NCI-H2196 treated with DMSO at 0.1 percent for 48 hours (cell line): ENCODE data around the gene ABCD1.

Experiments
- DNase-seq: peaks from one replicate; lab custom pipeline; 2025; ENCODE audit not compliant: unreplicated experiment; lab: John Stamatoyannopoulos, UW

Gene ABCD1

DNA sequence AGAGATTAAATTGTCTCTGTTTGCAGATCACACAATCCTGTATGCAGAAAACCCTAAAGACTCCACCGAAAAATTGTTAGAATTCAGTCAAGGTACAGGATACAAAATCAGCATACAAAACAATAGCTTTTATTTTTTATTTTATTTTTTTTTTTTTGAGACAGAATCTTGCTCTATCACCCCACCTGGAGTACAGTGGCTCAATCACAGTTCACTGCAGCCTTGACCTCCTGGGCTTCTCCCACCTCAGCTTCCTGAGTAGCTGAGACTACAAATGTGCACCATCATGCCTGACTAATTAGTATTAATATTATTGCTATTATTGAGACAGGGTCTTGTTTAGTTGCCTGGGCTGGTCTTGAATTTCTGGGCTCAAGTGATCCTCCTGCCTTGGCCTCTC lies 30.5 kb downstream of the ABCD1 start:
- DNase-seq: no peak

GRCh38 chrX:153761863-153762262 lies 37.2 kb downstream of the ABCD1 start:
- no peak for DNase-seq

DNA sequence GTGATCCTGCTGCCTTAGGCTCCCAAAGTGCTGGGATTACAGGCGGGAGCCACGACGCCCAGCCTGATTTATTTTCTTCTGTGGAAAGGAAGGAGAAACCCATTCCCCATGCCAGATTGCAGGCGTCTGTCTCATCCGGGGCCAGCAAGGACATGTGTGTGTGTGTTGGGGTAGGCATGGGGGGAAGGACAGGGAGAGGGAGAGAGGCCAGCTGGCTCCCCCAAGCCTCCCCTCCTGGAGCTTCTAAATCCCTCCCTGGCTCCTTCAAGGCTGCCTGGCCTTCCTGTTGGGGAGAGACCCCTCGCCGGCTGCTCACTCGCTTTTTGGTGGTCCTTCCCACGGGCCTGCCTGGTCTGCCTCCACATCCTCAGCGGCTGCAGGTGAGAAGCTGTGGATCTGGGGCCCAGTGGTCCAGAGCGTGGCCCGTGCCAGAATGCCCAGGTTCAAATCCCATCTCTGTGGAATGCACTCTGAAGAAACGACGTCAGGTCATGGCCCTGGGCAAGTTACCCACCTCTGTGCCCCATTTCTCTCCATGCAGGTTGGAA lies 38.0 kb downstream of the ABCD1 start:
- DNase-seq: no peak

- no peak for DNase-seq
Measured at GRCh38 chrX:153763298-153763932, 38.8 kb downstream of the ABCD1 start.

- peak; percentile 51 for DNase-seq
Measured at GRCh38 chrX:153763989-153764755, 39.5 kb downstream of the ABCD1 start, which contains the start of gene PLXNB3. Gene PLXNB3 (plus strand): TSS chrX:153764249. CDS start chrX:153765536, 1,287 bp downstream.

GRCh38 chrX:153764786-153765137 lies 40.1 kb downstream of the ABCD1 start:
- DNase-seq: no peak

DNA sequence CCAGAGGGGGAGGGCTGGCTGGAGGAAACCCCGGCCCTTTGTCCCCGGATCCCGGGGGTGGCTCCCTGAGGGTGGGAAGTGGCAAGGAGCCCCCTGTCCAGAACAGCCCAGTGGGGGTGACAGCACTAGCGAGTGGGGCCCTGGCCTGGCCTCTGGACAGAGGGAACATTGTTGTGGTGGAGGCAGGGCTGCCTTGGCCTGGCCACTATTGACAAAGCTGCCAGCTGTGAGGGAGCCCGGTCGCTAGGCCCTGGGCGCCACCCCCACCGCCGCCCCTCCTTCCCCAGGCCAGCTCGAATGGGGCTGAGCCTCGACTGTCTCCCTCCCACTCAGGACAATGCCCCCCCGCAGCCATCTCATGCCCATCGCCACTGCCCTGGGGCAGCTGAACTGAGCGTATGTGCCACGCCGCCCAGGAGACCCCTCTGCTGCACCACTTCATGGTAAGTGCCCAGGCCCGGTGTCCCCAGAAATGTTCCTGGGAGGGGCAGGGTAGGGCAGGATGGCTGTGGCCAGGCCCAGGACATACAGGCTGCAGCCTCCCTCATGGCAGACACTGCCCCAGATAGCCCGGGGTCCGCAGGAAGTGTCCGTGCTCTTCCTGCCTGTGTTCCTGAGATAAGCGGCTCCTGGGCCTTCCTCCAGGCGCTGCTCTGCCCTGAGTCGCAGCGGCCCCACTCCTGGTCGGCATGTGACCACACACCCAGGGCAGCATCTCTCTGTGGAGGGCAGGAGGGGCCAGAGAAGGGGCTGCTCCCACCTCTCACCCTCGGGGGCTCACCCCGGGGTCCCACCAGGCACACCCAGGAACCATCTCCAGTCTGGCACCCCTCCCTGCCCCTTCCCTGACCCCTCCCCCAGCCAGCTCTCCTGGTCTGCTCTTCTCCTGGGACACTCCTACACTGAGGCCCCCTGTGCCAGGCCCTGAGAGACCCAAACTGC lies 40.8 kb downstream of the ABCD1 start:
- no peak for DNase-seq

- no peak for DNase-seq
Measured at GRCh38 chrX:153766098-153766817, 41.6 kb downstream of the ABCD1 start.

DNA sequence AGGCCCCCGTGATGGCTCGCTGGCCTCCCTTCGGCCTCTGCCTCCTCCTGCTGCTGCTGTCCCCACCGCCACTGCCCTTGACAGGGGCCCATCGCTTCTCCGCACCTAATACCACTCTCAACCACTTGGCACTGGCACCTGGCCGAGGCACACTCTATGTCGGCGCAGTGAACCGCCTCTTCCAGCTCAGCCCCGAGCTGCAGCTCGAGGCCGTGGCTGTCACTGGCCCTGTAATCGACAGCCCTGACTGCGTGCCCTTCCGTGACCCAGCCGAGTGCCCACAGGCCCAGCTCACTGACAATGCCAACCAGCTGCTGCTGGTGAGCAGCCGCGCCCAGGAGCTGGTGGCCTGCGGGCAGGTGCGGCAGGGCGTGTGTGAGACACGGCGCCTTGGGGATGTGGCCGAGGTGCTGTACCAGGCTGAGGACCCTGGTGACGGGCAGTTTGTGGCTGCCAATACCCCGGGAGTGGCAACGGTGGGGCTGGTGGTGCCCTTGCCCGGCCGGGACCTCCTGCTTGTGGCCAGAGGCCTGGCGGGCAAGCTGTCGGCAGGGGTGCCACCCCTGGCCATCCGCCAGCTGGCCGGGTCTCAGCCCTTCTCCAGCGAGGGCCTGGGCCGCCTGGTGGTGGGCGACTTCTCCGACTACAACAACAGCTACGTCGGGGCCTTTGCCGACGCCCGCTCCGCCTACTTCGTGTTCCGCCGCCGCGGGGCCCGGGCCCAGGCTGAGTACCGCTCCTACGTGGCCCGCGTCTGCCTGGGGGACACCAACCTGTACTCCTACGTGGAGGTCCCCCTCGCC lies 42.4 kb downstream of the ABCD1 start:
- no peak for DNase-seq

- no peak for DNase-seq
Measured at GRCh38 chrX:153767674-153768055, 43.0 kb downstream of the ABCD1 start.

DNA sequence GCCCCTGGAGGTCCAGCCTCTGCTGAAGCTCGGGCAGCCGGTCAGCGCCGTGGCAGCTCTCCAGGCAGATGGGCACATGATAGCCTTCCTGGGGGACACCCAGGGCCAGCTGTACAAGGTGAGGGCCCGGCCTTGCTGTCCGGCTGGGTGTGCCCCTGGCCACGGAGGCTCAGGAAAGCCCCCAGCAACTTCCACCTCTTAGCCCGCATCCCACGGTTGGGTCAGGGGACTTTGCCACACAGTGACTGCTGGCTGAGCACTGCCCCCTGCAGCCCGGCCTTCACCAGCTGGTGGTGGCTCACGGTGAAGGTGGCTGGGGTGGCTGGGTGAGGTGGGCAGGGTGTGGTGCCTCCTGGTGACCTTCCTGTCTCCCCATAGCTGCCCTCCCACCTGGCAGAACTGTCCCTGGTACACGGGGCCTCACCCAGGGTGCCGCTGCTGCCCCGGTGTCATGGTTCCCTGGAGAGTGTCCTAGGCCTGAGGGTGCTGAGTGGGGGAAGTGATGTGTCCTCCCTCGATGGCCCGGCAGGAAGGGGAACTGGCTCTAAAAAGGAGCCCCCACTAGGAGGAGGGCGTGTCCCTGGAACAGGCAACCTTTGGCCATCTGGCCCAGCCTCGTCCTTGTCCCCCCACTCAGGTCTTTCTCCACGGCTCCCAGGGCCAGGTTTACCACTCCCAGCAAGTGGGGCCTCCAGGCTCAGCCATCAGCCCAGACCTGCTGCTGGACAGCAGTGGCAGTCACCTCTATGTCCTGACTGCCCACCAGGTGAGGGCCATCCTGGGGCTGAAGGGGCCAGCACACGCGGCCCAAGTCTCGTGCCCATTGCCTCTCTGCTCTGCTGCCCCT lies 43.9 kb downstream of the ABCD1 start:
- DNase-seq: no peak

- DNase-seq: no peak
Measured at GRCh38 chrX:153769158-153769864, 44.7 kb downstream of the ABCD1 start.

DNA sequence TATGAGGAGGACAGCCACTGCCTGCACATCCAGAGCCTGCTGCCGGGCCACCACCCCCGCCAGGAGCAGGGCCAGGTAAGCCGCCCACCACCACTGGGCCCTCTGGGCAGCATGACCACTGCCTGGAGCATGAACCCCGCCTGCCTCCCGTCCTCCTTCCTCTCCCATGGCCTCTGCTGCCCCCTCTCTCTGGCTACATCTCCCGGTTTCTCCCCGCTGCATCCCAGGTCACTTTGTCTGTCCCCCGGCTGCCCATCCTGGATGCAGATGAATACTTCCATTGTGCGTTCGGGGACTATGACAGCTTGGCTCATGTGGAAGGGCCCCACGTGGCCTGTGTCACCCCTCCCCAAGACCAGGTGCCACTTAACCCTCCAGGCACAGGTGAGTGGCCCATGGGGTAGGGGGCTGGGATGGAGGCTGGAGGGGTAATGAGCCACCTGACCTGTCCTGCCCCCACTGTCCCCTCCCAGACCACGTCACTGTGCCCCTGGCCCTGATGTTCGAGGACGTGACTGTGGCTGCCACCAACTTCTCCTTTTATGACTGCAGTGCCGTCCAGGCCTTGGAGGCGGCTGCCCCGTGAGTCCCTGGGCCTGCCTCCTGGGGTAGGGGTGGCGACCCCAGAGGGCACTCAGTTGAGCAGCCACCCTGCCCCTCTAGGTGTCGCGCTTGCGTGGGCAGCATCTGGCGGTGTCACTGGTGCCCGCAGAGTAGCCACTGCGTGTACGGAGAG lies 45.4 kb downstream of the ABCD1 start:
- no peak for DNase-seq

DNA sequence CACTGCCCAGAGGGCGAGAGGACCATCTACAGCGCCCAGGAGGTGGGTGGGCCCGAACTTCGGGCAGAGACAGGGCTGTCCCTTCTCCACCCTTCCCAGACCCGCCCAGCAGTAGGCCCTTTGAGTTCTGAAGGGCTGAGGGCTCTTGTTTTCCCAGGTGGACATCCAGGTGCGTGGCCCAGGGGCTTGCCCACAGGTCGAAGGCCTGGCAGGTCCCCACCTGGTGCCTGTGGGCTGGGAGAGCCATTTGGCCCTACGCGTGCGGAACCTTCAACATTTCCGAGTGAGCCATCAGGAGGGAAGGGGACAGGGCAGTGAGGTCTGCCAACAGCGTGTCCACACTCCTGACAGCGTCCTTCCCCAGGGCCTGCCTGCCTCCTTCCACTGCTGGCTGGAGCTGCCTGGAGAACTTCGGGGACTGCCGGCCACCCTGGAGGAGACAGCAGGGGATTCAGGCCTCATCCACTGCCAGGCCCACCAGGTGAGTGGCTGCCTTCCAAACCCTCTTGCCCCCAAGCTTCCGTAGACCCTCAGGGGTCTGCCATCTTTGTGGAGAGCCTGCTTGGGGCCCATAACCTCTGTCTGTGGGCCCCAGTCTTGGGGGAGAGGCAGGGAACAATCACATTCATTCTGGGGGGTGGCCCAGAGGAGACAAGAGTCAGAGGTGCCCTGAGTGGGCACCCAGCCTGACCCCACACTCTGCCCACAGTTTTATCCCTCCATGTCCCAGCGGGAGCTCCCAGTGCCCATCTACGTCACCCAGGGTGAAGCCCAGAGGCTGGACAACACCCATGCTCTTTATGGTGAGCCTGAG lies 46.2 kb downstream of the ABCD1 start:
- no peak for DNase-seq

- no peak for DNase-seq
Measured at GRCh38 chrX:153771415-153772315, 47.0 kb downstream of the ABCD1 start.
